ENCODE data around the gene CDR2.
"Not testable (repeated sequence)": the region's sequence is repeated elsewhere in the genome, so short reads cannot be mapped to it uniquely, and the experiment has no call there.

The CDR2 gene

GRCh38 chr16:22374311-22375116, at the start of gene CDR2:
Gene CDR2 (minus strand): TSS chr16:22374619. CDS start chr16:22374309, 310 bp downstream.
- peak; percentile 97 for DNase-seq (ENCODE audit: low spot score)

GRCh38 chr16:22423716-22424115, 49.3 kb upstream of the CDR2 start:
- no peak for DNase-seq (ENCODE audit: low spot score)

GRCh38 chr16:22421136-22421535, 46.7 kb upstream of the CDR2 start:
- no peak for DNase-seq (ENCODE audit: low spot score)

DNA sequence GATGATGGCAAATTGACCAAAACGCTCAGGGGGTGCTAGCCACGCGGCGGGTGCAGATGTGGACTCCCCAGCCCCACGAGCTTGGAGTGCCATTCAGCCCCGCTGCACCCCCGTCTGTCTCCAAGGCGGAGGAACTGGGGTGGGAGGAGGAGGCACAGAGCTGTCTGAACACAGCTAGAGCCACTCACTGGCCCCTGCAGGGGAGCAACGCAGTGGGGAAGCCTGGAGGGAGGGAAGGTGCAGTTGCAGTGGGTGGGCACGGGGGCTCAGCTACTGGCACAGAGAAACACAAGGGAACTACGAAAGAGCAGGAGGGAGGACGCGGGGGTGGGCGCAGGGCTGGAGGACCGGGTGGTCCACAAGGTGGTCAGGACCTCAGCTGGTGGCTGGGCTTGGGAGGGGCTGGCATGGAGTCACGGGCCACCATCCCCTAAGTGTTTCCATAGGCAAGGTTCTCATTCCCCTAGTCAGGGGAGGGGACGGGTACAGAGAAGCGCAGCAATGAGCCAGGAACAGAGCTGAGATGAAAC, 46.3 kb upstream of the CDR2 start:
- DNase-seq (ENCODE audit: low spot score), result no peak

DNA sequence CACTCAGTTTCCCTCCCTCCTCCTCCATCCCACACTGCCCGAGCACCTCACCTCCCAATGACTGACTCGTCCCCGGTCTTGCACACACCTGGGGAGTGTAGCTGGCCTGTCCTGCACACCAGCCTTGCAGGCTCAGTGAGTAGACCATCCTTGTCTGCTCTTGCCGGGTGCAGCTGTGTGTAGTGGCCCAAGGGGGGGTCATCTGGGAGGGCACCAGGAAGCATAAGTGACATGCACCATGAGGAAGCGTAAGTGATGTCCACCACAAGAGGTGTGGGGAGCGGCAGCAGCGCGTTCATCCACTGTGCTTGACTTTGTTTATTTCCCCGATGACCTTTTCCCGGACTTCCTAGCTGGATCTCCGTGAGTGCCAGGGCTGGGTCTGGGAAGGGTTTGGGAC, 45.5 kb upstream of the CDR2 start:
- DNase-seq (ENCODE audit: low spot score), result no peak

DNA sequence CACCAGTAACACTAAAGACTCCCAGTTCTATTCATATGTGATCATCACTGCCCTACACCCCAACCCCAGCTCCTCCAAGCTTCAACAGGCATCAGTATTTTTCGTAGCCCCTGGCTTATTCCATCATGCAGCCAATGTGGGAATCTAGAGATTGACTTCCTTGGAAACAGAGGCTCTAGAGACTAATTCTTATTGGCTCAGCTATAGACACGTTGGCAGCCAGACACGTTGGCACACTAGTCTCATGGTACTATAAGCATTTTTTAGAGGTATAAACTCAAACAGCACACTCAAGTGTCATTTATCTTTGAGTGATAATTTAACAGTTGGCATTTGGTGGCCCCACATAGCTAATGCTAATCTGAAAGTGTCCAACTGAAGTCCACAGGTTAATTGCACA, 44.4 kb upstream of the CDR2 start:
- no peak for DNase-seq (ENCODE audit: low spot score)

DNA sequence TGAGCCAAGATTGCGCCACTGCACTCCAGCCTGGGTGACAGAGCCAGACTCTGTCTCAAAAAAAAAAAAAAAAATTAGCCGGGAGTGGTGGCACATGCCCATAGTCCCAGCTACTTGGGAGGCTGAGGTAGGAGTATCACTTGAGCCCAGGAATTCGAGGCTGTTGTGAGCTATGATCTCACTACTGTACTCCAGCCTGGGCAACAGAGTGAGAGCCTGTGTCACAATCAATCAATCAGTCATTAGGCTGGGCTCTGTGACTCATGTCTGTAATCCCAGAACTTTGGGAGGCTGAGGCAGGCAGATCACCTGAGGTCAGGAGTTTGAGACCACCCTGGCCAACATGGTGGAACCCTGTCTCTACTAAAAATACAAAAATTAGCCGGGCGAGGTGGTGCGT, 43.4 kb upstream of the CDR2 start:
- DNase-seq (ENCODE audit: low spot score), result not testable (repeated sequence)

DNA sequence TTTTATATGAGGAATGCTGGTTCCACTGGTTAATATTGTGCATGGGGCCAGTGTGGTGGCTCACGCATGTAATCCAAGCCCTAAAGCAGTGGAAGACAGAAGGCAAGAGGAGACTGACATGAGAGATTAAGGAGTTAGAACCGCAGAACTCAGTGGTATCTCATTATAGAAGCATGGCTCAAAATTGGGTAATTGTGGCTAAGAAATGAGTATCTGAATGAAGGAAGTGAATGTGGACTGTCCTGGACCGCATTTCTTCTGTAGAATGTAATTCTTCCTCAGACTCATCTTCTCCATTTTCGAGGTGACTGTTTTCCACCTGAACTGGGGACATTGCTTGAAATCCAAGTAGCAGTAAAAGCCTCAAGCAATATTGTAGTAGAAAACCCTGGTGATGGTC, 42.6 kb upstream of the CDR2 start:
- no peak for DNase-seq (ENCODE audit: low spot score)

DNA sequence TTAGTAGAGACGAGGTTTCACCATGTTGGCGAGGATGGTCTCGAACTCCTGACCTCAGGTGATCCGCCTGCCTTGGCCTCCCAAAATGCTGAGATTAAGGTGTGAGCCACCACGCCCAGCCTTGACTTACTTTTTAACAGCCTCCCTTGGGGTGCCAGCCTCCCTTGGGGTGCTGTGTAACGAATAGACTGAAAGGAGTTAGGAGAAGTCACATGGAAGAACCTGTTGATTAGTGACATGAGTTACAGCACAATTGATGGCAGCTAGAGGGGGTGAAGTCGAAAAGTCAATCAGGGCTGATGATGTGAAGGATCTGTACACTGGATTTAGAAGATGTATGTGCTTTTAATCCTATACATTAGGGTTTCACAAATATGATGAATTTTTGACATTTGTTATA, 39.4 kb upstream of the CDR2 start:
- no peak for DNase-seq (ENCODE audit: low spot score)

DNA sequence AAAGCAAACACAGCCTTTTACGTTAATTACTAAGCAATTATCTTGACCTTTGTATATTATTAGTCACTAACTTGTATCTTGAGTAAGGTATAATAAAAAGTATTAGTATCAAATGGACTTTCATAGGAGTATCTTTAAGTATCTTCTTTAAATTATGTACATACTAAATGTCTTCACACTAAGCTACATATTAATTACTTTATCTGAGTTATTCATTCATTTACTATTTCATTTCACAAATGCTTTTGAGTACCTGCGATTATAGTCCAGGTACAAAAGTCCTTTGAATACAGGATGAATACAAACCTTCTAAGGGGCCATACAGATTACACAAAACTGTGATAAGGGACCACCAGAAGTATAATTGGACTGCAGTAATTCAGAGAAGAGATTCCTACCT, 33.1 kb upstream of the CDR2 start:
- DNase-seq (ENCODE audit: low spot score), result no peak

GRCh38 chr16:22402191-22402590, 27.8 kb upstream of the CDR2 start:
- DNase-seq (ENCODE audit: low spot score), result no peak

DNA sequence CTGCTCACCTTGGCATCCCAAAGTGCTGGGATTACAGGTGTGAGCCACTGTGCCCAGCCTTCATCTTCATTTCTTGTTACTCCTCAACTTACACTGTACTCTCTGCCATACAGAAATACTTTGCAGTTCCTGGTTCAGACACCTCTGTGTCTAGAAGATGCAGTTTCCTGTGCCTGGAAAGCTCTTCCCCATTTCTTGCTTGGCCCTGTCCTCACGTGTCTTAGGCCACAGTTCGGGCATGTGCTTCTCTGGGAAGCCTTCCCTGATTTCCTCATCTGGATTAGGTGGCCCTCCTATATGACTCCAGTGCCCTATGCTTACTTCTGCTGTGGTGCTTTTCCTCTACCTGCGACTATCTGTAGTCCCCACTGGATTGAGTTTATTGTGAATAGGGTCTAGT, 26.5 kb upstream of the CDR2 start:
- DNase-seq (ENCODE audit: low spot score), result no peak

- DNase-seq (ENCODE audit: low spot score), result no peak
Measured at GRCh38 chr16:22397931-22398330, 23.5 kb upstream of the CDR2 start.

- DNase-seq (ENCODE audit: low spot score), result no peak
Measured at GRCh38 chr16:22397464-22397863, 23.0 kb upstream of the CDR2 start.

DNA sequence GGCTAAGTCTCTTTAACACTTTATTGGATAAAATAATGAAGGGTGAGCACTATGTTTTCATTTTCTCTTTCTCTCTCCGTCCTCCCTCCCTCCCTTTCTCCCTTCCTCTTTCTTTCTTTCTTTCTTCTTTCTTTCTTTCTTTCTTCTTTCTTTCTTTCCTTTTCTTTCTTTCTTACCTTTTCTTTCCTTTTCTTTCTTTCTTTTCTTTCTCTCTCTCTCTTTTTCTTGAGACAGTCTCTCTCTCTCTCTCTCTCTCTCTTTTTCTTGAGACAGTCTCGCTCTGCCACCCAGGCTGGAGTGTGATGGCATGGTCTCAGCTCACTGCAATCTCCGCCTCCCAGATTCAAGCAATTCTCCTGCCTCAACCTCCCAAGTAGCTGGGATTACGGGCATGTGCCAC, 21.5 kb upstream of the CDR2 start:
- DNase-seq (ENCODE audit: low spot score), result no peak

GRCh38 chr16:22394121-22394520, 19.7 kb upstream of the CDR2 start:
- no peak for DNase-seq (ENCODE audit: low spot score)

- no peak for DNase-seq (ENCODE audit: low spot score)
Measured at GRCh38 chr16:22388101-22388644, 13.8 kb upstream of the CDR2 start.

DNA sequence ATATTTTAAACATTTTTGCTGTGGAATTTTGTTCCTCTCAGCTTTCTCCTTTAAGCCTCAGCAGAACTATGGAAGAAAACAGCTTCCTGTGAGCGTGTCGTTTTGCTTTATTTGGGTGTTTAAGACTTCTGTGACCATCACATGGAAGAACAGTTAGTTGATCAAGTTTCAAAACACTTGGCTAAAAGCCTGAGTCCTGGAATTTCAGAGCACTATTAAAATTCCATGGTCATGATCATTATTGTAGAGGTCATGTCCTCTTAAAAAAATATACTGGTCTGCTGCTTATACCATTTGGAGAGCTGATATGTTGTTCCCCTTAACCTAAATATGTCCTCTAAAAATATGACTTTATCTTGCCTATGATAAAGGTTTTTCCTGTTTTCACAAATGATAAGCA, 12.6 kb upstream of the CDR2 start:
- no peak for DNase-seq (ENCODE audit: low spot score)

GRCh38 chr16:22385196-22385595, 10.8 kb upstream of the CDR2 start:
- no peak for DNase-seq (ENCODE audit: low spot score)

DNA sequence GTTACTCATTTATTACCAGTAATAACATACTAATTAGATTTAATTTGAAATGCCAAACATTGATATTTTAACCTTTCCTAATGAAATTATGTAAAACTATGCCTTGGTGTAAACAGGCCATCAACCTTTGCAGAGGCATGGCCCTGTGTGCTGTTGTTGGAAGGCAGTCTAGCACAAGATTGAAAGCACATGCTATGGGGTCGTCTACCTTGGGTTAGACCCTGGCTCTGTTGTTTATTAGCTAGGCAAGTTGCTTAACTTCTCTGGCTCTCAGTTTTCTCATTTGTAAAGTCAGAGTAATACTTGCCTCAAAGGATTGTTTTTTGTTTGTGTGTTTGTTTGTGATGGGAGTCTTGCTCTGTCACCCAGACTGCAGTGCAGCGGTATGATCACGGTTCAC, 9.4 kb upstream of the CDR2 start:
- DNase-seq (ENCODE audit: low spot score), result no peak

DNA sequence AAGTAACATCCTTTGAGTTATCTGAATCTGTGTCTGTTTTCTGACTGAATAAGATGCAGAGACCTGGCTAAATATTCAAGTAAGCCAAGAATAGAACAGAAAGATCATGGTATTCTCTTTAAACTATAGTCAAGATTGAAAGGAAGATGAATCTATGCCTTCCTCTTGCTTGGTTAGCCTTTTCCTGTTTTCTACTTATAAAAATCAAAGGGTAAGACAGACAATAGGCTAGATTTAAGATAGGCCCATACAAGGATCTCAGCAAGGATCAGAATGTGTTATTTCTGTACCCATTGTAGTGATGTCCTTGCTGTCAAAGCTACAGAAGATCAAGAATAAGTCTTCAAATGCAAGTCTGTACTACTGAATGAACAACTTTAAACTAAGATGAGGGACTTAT, 7.0 kb upstream of the CDR2 start:
- no peak for DNase-seq (ENCODE audit: low spot score)

- no peak for DNase-seq (ENCODE audit: low spot score)
Measured at GRCh38 chr16:22380529-22380928, 6.1 kb upstream of the CDR2 start.

DNA sequence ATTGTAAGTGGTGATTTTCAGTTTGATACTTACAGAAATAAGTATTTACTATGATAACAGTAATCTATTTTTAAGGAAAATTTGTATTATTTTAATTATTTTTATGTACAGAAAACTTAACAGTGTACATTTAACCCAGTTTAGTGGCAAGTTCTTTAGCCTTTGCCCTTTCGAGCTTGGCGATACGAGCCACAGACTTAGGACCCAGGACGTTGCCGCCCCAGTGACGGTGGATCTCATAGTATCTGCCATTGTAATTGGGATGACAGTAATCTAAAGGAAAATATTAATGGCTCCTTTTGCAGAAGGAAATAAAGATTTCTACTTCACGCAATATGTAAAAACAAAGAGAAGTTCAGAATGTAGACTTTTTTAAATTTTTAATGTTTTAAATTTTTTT, 5.2 kb upstream of the CDR2 start:
- no peak for DNase-seq (ENCODE audit: low spot score)

Data from RKO (cell line).